Measurements from ENCODE around the gene CNOT1.

Gene CNOT1

DNA sequence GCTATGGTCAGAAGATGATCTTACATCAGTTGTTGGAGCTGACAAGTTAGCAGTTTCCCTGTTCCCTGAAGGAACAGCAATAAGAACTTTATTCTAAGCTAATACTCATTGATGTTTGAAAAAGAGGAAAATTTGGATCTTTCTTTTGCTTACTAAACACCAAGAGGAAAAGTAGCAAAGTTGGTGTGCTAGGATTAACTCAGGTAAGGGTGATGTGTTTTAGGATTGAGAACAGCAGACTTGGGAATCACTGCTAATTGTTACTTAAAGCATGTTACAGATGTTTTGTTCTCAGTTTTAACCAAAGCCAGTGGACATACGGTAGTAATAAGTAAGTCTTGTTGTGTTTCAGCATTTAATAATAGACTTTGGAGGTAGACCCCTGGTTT, 110.7 kb downstream of the CNOT1 start:
- H3K4me3 ChIP-seq (ENCODE audit: low read depth, low read length), result no peak overlapping the region
- no peak for DNase-seq (ENCODE audit: low read depth)
- TF ChIP-seq MYC (IDR thresholded peaks at IDR 0.05; ENCODE audit: low read depth, low read length) (no peak), MAX (IDR thresholded peaks at IDR 0.05; ENCODE audit: low read depth, low read length) (no peak), POLR2A (IDR thresholded peaks at IDR 0.05; ENCODE audit: extremely low read depth, insufficient read length) (no peak), CTCF (IDR thresholded peaks at IDR 0.05; ENCODE audit: low read depth, low read length) (no peak)

DNA sequence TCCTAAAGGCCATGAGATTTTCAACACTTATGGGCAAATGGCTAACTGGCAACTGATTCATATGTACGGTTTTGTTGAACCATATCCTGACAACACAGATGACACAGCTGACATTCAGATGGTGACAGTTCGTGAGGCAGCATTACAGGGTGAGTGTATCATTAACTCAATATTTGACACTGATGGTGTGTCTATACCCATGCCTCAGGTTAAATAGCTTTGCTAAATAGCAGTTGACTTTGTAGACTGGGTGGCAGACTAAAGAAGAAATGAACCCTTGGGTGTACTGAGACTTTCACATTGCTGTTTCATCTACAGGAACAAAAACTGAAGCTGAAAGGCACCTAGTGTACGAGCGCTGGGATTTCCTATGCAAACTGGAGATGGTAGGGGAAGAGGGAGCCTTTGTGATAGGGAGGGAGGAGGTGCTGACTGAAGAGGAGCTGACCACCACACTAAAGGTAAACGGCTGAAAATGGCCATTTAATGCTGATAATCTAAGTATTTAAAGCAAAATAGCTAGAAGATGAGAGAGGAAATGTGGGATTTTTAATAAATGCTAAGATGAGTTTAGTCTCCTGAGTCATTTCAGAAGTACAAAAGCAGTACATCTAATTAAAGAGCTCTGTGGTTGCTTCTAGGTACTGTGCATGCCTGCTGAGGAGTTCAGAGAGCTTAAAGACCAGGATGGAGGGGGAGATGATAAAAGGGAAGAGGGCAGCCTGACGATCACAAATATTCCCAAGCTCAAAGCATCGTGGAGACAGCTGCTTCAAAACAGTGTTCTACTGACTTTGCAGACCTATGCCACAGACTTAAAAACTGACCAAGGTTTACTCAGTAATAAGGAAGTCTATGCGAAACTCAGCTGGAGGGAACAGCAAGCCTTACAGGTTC, 111.3 kb downstream of the CNOT1 start:
- no peak overlapping the region for H3K4me3 ChIP-seq (ENCODE audit: low read depth, low read length)
- TF ChIP-seq MAX (IDR thresholded peaks at IDR 0.05; ENCODE audit: low read depth, low read length) (no peak), MYC (IDR thresholded peaks at IDR 0.05; ENCODE audit: low read depth, low read length) (no peak), CTCF (IDR thresholded peaks at IDR 0.05; ENCODE audit: low read depth, low read length) (no peak), POLR2A (IDR thresholded peaks at IDR 0.05; ENCODE audit: extremely low read depth, insufficient read length) (no peak)
- DNase-seq (ENCODE audit: low read depth), result no peak

DNA sequence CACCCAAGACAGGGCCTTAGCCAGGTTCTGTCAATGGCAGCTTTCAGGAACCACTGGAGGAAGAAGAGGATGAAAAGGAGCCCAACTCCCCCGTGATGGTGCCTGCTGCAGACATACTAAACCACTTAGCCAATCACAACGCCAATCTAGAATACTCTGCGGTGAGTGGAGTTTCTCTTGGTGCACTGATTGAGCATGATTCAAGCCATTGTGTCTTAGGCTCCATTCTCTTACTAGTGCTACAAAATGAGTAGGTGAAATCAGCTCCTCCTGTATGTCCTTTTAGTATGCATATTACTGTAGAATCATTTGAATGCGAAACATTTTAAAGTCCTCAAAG, 112.9 kb downstream of the CNOT1 start:
- H3K4me3 ChIP-seq (ENCODE audit: low read depth, low read length), result peak overlapping the region; percentile 61
- DNase-seq (ENCODE audit: low read depth), result peak; percentile 35
- no peak for TF ChIP-seq MAX (IDR thresholded peaks at IDR 0.05; ENCODE audit: low read depth, low read length)
- TF ChIP-seq POLR2A (IDR thresholded peaks at IDR 0.05; ENCODE audit: extremely low read depth, insufficient read length), result no peak
- TF ChIP-seq CTCF (IDR thresholded peaks at IDR 0.05; ENCODE audit: low read depth, low read length), result no peak
- TF ChIP-seq MYC (IDR thresholded peaks at IDR 0.05; ENCODE audit: low read depth, low read length), result no peak

GRCh38 chr16:58515871-58516767, 113.5 kb downstream of the CNOT1 start:
- peak overlapping the region; percentile 76 for H3K4me3 ChIP-seq (ENCODE audit: low read depth, low read length)
- no peak for TF ChIP-seq CTCF (IDR thresholded peaks at IDR 0.05; ENCODE audit: low read depth, low read length)
- TF ChIP-seq MAX (IDR thresholded peaks at IDR 0.05; ENCODE audit: low read depth, low read length), result no peak
- no peak for TF ChIP-seq POLR2A (IDR thresholded peaks at IDR 0.05; ENCODE audit: extremely low read depth, insufficient read length)
- TF ChIP-seq MYC (IDR thresholded peaks at IDR 0.05; ENCODE audit: low read depth, low read length), result no peak
- peak; percentile 64 for DNase-seq (ENCODE audit: low read depth)

GRCh38 chr16:58515125-58515870, 114.3 kb downstream of the CNOT1 start, which contains the start of gene SETD6:
Gene SETD6, plus strand, starts transcription at chr16:58515517. Its CDS starts 21 bp downstream, at chr16:58515538.
- peak; percentile 95 for DNase-seq (ENCODE audit: low read depth)
- TF ChIP-seq MAX (IDR thresholded peaks at IDR 0.05; ENCODE audit: low read depth, low read length) (peak; percentile 100), CTCF (IDR thresholded peaks at IDR 0.05; ENCODE audit: low read depth, low read length) (peak; percentile 6), POLR2A (IDR thresholded peaks at IDR 0.05; ENCODE audit: extremely low read depth, insufficient read length) (peak; percentile 58), MYC (IDR thresholded peaks at IDR 0.05; ENCODE audit: low read depth, low read length) (peak; percentile 98)
- H3K4me3 ChIP-seq (ENCODE audit: low read depth, low read length), result peak within 1 kb of the TSS; percentile 76

Data from NB4 (cell line).